Measurements from ENCODE around the gene DNAI4. TPM values are rescaled to one million over a fixed set of nuclear protein-coding genes. Genes with fewer than 3 reads are reported as not detected.

Gene DNAI4
- polyA plus RNA-seq, 1 of the 3 experiments (the other 2 are of a cell fraction): 1.3 TPM

DNA sequence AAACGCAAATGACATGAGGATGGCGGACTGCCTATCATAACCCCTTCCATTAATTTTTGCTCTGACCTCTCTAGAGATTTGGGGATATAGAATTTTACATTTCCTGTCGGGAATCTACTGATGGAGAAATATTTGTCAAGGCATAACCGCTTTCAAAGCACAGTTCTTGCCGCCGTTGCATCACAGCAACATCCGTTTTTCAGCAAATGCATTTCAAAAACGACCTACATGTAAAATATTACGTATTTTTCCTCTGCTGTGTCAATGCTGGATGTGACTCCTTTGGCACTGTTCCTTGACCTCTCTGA, 5.0 kb upstream of the DNAI4 start:
- H3F3A ChIP-seq (replicated peaks; ENCODE audit: insufficient read depth): peaks cover 25% of the 10 kb centered on the region
- H3K27me3 ChIP-seq (ENCODE audit: insufficient read depth): no peaks in the 10 kb centered on the region
- CTCF ChIA-PET: interaction anchor here (1.2 to 1.9 kb wide), 4 partner anchors 10 to 165 kb away, joined by 3 to 8 read pairs (median 6); no protein-coding TSS in a partner anchor
- peaks cover 83% of the 10 kb centered on the region for H3K79me2 ChIP-seq (ENCODE audit: insufficient read depth)
- peak overlapping the region; percentile 54 for H3K4me2 ChIP-seq
- 12% methylated on average over 9 of the region's 9 CpGs for WGBS (ENCODE audit: low lambda C conversion rate)
- peak overlapping the region; percentile 65; the same call in 1 of the 2 replicates for H2AFZ ChIP-seq (ENCODE audit: low read depth)
- H4K20me1 ChIP-seq (ENCODE audit: insufficient read depth): peaks cover 28% of the 10 kb centered on the region
- no peak for DNase-seq
- peak overlapping the region; percentile 80 to 85 for H3K27ac ChIP-seq (ENCODE audit: low read depth in 2 of 2, low read length in 1 of 2)
- TF ChIP-seq, protein P1, sequence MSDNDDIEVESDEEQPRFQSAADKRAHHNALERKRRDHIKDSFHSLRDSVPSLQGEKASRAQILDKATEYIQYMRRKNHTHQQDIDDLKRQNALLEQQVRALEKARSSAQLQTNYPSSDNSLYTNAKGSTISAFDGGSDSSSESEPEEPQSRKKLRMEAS (IDR thresholded peaks at IDR 0.05; ENCODE audit: low read depth): 0 out of 2 replicates have a peak, but pooled peaks have one; percentile 57
- no peak for TF ChIP-seq CHD2 (IDR thresholded peaks at IDR 0.05; ENCODE audit: low read length, partially characterized antibody)
- peak overlapping the region; percentile 90; the same call in 1 of the 2 replicates for H3K9ac ChIP-seq
- H3K36me3 ChIP-seq (replicated peaks in 1 of 2; ENCODE audit: control insufficient read depth in 1 of 2, insufficient read depth in 2 of 2, low read length in 1 of 2): peaks cover 16 to 24% of the 10 kb centered on the region in 2 experiments
- H3K9me2 ChIP-seq: no peaks in the 10 kb centered on the region
- H3K4me3 ChIP-seq (ENCODE audit: low read depth in 2 of 2, low read length in 1 of 2): peak overlapping the region; percentile 86 to 89
- H3K4me1 ChIP-seq (ENCODE audit: control insufficient read depth in 1 of 2, insufficient read depth in 2 of 2, low read depth in 1 of 2, low read length in 1 of 2): peaks cover 22 to 26% of the 10 kb centered on the region in 2 experiments
- no peaks in the 10 kb centered on the region for H3K9me3 ChIP-seq
- POLR2A ChIA-PET: interaction anchor here (0.9 to 1.3 kb wide), 5 partner anchors 13 to 501 kb away, joined by 3 to 4 read pairs (median 3); partner anchors contain the start of genes SERBP1 and SLC35D1

DNA sequence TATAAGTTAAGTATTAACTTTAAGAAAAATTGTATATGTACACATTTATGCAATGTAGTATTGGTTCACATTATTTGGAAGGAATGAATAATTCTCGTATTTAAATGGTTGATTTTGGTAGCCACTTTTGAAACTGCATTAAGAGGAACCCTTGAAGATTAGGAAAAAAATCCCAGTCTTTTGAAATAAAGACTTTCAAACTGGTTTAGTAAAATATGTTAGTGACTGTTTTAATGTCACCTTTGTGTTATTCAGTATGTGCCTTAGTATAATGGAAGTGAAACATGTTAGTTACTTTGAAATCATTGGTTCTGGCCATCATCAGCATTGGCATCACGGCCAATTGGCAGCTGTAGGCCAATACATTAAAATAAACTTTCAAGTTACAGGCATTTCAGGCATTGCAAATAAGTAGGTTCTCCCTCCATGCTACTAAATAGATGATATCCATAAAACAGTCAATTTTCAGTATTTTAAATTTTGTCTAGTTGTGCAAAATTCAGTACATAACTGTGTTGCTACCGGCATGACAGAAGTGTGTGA, 4.6 kb upstream of the DNAI4 start:
- H3K4me2 ChIP-seq: peak overlapping the region; percentile 54
- peaks cover 22% of the 10 kb centered on the region in 2 experiments for H3K4me1 ChIP-seq (ENCODE audit: control insufficient read depth in 1 of 2, insufficient read depth in 2 of 2, low read depth in 1 of 2, low read length in 1 of 2)
- peaks cover 25% of the 10 kb centered on the region for H4K20me1 ChIP-seq (ENCODE audit: insufficient read depth)
- H3K9me2 ChIP-seq: no peaks in the 10 kb centered on the region
- POLR2A ChIA-PET: interaction anchor here (0.9 to 1.3 kb wide), 2 partner anchors 13 to 63 kb away, joined by 3 to 4 read pairs; no protein-coding TSS in a partner anchor
- peaks cover 16 to 24% of the 10 kb centered on the region in 2 experiments for H3K36me3 ChIP-seq (replicated peaks in 1 of 2; ENCODE audit: control insufficient read depth in 1 of 2, insufficient read depth in 2 of 2, low read length in 1 of 2)
- peaks cover 82% of the 10 kb centered on the region for H3K79me2 ChIP-seq (ENCODE audit: insufficient read depth)
- CTCF ChIA-PET: interaction anchor here (1.2 to 1.9 kb wide), 3 partner anchors 9 to 164 kb away, joined by 3 to 8 read pairs (median 6); no protein-coding TSS in a partner anchor
- H3K27ac ChIP-seq (ENCODE audit: low read depth in 2 of 2, low read length in 1 of 2): peak overlapping the region; percentile 80 to 85
- DNase-seq: no peak
- 69% methylated on average over 3 of the region's 3 CpGs for WGBS (ENCODE audit: low lambda C conversion rate)
- peak overlapping the region; percentile 86 to 89 for H3K4me3 ChIP-seq (ENCODE audit: low read depth in 2 of 2, low read length in 1 of 2)
- peaks cover 25% of the 10 kb centered on the region for H3F3A ChIP-seq (replicated peaks; ENCODE audit: insufficient read depth)
- no peaks in the 10 kb centered on the region for H3K9me3 ChIP-seq
- TF ChIP-seq, protein P2, sequence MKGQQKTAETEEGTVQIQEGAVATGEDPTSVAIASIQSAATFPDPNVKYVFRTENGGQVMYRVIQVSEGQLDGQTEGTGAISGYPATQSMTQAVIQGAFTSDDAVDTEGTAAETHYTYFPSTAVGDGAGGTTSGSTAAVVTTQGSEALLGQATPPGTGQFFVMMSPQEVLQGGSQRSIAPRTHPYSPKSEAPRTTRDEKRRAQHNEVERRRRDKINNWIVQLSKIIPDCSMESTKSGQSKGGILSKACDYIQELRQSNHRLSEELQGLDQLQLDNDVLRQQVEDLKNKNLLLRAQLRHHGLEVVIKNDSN (IDR thresholded peaks at IDR 0.05; ENCODE audit: borderline replicate concordance, low read depth): no peak
- TF ChIP-seq, protein P3, sequence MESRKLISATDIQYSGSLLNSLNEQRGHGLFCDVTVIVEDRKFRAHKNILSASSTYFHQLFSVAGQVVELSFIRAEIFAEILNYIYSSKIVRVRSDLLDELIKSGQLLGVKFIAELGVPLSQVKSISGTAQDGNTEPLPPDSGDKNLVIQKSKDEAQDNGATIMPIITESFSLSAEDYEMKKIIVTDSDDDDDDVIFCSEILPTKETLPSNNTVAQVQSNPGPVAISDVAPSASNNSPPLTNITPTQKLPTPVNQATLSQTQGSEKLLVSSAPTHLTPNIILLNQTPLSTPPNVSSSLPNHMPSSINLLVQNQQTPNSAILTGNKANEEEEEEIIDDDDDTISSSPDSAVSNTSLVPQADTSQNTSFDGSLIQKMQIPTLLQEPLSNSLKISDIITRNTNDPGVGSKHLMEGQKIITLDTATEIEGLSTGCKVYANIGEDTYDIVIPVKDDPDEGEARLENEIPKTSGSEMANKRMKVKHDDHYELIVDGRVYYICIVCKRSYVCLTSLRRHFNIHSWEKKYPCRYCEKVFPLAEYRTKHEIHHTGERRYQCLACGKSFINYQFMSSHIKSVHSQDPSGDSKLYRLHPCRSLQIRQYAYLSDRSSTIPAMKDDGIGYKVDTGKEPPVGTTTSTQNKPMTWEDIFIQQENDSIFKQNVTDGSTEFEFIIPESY (IDR thresholded peaks at IDR 0.05; ENCODE audit: borderline replicate concordance, low read depth): no peak
- TF ChIP-seq RFX5 (IDR thresholded peaks at IDR 0.05; ENCODE audit: low read length) (no peak), RCOR1 (IDR thresholded peaks at IDR 0.05; ENCODE audit: low read length) (no peak), RAD21 (IDR thresholded peaks at IDR 0.05; ENCODE audit: low read length) (no peak), GATA2 (CRISPR knock-in tag; IDR thresholded peaks at IDR 0.05) (no peak), FOXM1 (IDR thresholded peaks at IDR 0.05; ENCODE audit: low read depth) (no peak), SMC3 (IDR thresholded peaks at IDR 0.05; ENCODE audit: low read depth, low read length) (no peak), JUND (IDR thresholded peaks at IDR 0.05) (no peak)
- TF ChIP-seq, protein P4, sequence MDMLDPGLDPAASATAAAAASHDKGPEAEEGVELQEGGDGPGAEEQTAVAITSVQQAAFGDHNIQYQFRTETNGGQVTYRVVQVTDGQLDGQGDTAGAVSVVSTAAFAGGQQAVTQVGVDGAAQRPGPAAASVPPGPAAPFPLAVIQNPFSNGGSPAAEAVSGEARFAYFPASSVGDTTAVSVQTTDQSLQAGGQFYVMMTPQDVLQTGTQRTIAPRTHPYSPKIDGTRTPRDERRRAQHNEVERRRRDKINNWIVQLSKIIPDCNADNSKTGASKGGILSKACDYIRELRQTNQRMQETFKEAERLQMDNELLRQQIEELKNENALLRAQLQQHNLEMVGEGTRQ (IDR thresholded peaks at IDR 0.05; ENCODE audit: borderline replicate concordance, low read depth, low read length): no peak
- TF ChIP-seq, protein P5, sequence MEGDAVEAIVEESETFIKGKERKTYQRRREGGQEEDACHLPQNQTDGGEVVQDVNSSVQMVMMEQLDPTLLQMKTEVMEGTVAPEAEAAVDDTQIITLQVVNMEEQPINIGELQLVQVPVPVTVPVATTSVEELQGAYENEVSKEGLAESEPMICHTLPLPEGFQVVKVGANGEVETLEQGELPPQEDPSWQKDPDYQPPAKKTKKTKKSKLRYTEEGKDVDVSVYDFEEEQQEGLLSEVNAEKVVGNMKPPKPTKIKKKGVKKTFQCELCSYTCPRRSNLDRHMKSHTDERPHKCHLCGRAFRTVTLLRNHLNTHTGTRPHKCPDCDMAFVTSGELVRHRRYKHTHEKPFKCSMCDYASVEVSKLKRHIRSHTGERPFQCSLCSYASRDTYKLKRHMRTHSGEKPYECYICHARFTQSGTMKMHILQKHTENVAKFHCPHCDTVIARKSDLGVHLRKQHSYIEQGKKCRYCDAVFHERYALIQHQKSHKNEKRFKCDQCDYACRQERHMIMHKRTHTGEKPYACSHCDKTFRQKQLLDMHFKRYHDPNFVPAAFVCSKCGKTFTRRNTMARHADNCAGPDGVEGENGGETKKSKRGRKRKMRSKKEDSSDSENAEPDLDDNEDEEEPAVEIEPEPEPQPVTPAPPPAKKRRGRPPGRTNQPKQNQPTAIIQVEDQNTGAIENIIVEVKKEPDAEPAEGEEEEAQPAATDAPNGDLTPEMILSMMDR (IDR thresholded peaks at IDR 0.05): no peak
- TF ChIP-seq, protein P1 (IDR thresholded peaks at IDR 0.05; ENCODE audit: low read depth): no peak
- H2AFZ ChIP-seq (ENCODE audit: low read depth): no peak overlapping the region
- H3K9ac ChIP-seq: peak overlapping the region; percentile 90; the same call in 1 of the 2 replicates
- no peaks in the 10 kb centered on the region for H3K27me3 ChIP-seq (ENCODE audit: insufficient read depth)
